Coronary artery (tissue), 2 donors: ENCODE measurements around the gene CDHR2.

Experiments
- DNase-seq: peaks from one replicate; pipeline ENCODE4 v3.0.0-alpha.2; 2017; ENCODE audit warnings: low spot score
- H3K27ac ChIP-seq, 2 donors: fragments of 200-600 bp; sonication (generic); one replicate each; pipeline ENCODE4 v1.5.1; 2016 to 2019
- H3K4me3 ChIP-seq: fragments of 200-600 bp; sonication (generic); 2 replicates; pipeline ENCODE4 v1.5.1; 2016; ENCODE audit warnings: mild to moderate bottlenecking, moderate library complexity
- TF ChIP-seq, protein P1 (sequence below): fragments of 200-600 bp; sonication (generic); IDR thresholded peaks from one replicate; pipeline ENCODE4 v1.5.1; 2019; ENCODE audit warnings: antibody characterized with exemption

Gene CDHR2

GRCh38 chr5:176609724-176610434, 60.7 kb downstream of the CDHR2 start, which contains the start of gene GPRIN1:
GPRIN1 (minus strand) TSS chr5:176610156; CDS start chr5:176599834, 10,322 bp downstream.
- TF ChIP-seq, protein P1, sequence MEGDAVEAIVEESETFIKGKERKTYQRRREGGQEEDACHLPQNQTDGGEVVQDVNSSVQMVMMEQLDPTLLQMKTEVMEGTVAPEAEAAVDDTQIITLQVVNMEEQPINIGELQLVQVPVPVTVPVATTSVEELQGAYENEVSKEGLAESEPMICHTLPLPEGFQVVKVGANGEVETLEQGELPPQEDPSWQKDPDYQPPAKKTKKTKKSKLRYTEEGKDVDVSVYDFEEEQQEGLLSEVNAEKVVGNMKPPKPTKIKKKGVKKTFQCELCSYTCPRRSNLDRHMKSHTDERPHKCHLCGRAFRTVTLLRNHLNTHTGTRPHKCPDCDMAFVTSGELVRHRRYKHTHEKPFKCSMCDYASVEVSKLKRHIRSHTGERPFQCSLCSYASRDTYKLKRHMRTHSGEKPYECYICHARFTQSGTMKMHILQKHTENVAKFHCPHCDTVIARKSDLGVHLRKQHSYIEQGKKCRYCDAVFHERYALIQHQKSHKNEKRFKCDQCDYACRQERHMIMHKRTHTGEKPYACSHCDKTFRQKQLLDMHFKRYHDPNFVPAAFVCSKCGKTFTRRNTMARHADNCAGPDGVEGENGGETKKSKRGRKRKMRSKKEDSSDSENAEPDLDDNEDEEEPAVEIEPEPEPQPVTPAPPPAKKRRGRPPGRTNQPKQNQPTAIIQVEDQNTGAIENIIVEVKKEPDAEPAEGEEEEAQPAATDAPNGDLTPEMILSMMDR = no peak
- Histone ChIP-seq H3K27ac (no peak within 1 kb of the TSS), H3K4me3 (peak within 1 kb of the TSS; percentile 78)
- no peak for DNase-seq

GRCh38 chr5:176610435-176610773, 61.3 kb downstream of the CDHR2 start:
- TF ChIP-seq, protein P1 = no peak
- peak overlapping the region; percentile 78 for H3K4me3 ChIP-seq
- no peak overlapping the region for H3K27ac ChIP-seq

DNA sequence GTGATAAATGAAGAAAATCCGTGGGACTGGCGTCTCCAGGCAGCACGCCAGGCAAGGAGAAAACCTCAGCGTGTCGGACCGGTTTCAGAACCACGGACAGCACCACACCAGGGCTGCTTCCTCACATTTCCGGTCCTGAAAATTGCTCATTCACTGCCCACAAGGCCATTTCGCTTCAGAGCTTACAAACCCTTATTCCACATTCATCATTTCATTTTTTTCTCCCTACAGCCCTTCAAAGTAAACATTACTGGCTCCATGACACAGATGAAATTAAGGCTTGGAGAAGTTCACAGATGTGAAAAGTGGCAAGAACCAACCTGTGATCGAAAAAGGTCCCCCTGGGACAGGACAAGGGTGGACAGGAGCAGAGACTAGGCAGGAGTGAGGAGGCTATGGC, 62.3 kb downstream of the CDHR2 start:
- TF ChIP-seq, protein P1 = no peak
- Histone ChIP-seq H3K27ac (no peak overlapping the region), H3K4me3 (no peak overlapping the region)
- no peak for DNase-seq

More at GRCh38 chr5:176610435-176610773, 61.3 kb downstream of the CDHR2 start:
- no peak for DNase-seq

DNA sequence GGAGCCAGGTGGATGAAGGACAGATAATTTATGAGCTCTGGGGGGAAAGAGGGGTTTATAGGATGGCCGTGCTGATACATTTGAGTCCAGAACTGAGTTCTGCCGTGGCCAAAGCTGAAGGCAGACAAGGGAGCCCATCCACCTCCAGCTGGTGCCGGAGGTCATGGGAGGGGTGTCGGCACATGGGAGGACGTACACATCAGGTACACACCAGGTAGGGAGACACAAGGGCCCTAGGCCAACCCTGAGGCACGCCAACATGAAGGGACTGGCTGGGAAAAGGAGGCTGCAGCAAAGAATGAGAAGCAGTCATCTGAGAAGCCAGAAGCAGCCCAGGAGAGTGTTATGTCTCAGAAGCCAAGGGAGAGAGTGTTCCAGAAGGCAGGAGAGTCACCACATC, 62.9 kb downstream of the CDHR2 start:
- H3K27ac ChIP-seq = no peak overlapping the region
- no peak for DNase-seq
- TF ChIP-seq, protein P1 = no peak
- H3K4me3 ChIP-seq = no peak overlapping the region

- TF ChIP-seq, protein P1 = no peak
- no peak overlapping the region for H3K27ac ChIP-seq
- DNase-seq = no peak
- no peak overlapping the region for H3K4me3 ChIP-seq
Measured at GRCh38 chr5:176612855-176613254, 63.7 kb downstream of the CDHR2 start.

GRCh38 chr5:176614805-176615478, 65.8 kb downstream of the CDHR2 start:
- TF ChIP-seq, protein P1 = no peak
- DNase-seq = no peak
- Histone ChIP-seq H3K4me3 (no peak overlapping the region), H3K27ac (no peak overlapping the region)

- DNase-seq = no peak
- H3K27ac ChIP-seq = no peak overlapping the region
- TF ChIP-seq, protein P1 = no peak
- no peak overlapping the region for H3K4me3 ChIP-seq
Measured at GRCh38 chr5:176616511-176616910, 67.4 kb downstream of the CDHR2 start.
